Measurements from ENCODE around the gene SPIRE2. TPM values are rescaled to one million over a fixed set of nuclear protein-coding genes. Genes with fewer than 3 reads are reported as not detected.

The SPIRE2 gene
- total and polyA plus RNA-seq, 2 of the 4 experiments (the other 2 are of a cell fraction) = 0.72 to 1.9 TPM

DNA sequence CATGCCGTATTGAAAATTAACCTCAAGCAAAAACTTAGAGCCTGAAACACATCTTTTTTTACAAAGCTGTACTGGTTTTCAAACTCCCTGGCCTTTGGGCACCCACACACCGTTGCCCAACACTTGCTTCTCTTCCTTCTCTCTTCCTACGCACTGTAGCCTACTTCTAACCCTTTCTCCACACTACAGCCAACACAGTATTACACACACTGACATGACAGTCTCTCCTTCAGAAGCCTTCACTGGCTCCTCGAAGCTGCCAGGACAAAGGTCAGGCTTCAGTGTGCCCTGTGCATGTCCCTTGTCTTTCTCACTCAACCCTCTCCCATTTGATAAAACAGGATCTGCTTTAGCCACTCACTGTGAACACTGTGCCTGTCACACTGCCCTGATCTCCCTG, 19.8 kb upstream of the SPIRE2 start:
- no peak overlapping the region for H3K9ac ChIP-seq (ENCODE audit: low read depth, low read length)
- H3K9me3 ChIP-seq (ENCODE audit: control insufficient read depth, insufficient read depth, low read length) = no peaks in the 10 kb centered on the region
- dilution Hi-C loops (cut with HindIII; ENCODE audit: low sequenced_read_pairs, unreplicated experiment) (no loop called here), intact Hi-C loops (cut with micrococcal nuclease) (no loop called here), in situ Hi-C loops (cut with MboI; ENCODE audit: low sequenced_read_pairs) (no loop called here)
- H2BK120ac ChIP-seq (ENCODE audit: low read depth, low read length) = no peak overlapping the region
- no peak overlapping the region for H4K8ac ChIP-seq (ENCODE audit: low read depth in 2 of 2, low read length in 2 of 2)
- peaks cover 10% of the 10 kb centered on the region for H3K4me1 ChIP-seq (ENCODE audit: control insufficient read depth, insufficient read depth, low read length)
- H3K23ac ChIP-seq (ENCODE audit: low read depth, low read length) = no peak overlapping the region
- CTCF ChIA-PET = no interaction called here
- H4K91ac ChIP-seq (ENCODE audit: insufficient read depth, low read depth, low read length) = no peak overlapping the region; the same call in 1 of the 2 replicates
- no peak overlapping the region for H2AK9ac ChIP-seq (replicated peaks; ENCODE audit: low read depth, low read length, poor library complexity)
- no peak overlapping the region for H2BK20ac ChIP-seq (ENCODE audit: low read depth, low read length)
- no peak overlapping the region for H3K27ac ChIP-seq (ENCODE audit: insufficient read depth, low read length)
- no TSS peak for BruUV-seq (replicated peaks)
- H3K56ac ChIP-seq (ENCODE audit: extremely low read depth, insufficient read depth, low read length) = no peak overlapping the region
- H3K4me3 ChIP-seq (ENCODE audit: insufficient read depth, low read depth, low read length) = no peak overlapping the region
- H3K79me1 ChIP-seq (ENCODE audit: low read depth in 1 of 2, low read length in 2 of 2) = peaks cover 9 to 35% of the 10 kb centered on the region in 2 experiments
- no peak overlapping the region for H3K4me2 ChIP-seq (ENCODE audit: low read depth, low read length)
- no peak overlapping the region for H2BK5ac ChIP-seq (ENCODE audit: low read depth, low read length, poor library complexity, severe bottlenecking)
- H4K20me1 ChIP-seq (ENCODE audit: insufficient read depth, low read length) = peaks cover 7% of the 10 kb centered on the region
- H2AFZ ChIP-seq (replicated peaks; ENCODE audit: low read length, poor library complexity) = no peak overlapping the region
- peaks cover 3% of the 10 kb centered on the region; the same call in 1 of the 2 replicates for H3K36me3 ChIP-seq (ENCODE audit: control insufficient read depth, insufficient read depth, low read length)
- no peak for ATAC-seq (ENCODE audit: low read depth)
- H3K4ac ChIP-seq (ENCODE audit: low read depth, low read length) = no peak overlapping the region
- POLR2A ChIA-PET (ENCODE audit: unreplicated experiment) = no interaction called here
- no peak overlapping the region for H3K18ac ChIP-seq (ENCODE audit: low read depth, low read length)
- H3K14ac ChIP-seq (replicated peaks; ENCODE audit: low read depth, low read length) = no peak overlapping the region
- 0 out of 3 replicates have a peak overlapping the region, but pooled peaks have one; percentile 40 for H2BK15ac ChIP-seq (ENCODE audit: low read depth, low read length)
- TF ChIP-seq RAD21 (IDR thresholded peaks at IDR 0.05; ENCODE audit: low read length) = no peak
- no peak for TF ChIP-seq CHD1 (IDR thresholded peaks at IDR 0.05; ENCODE audit: low read depth, low read length)
- no peak for TF ChIP-seq SMC3 (IDR thresholded peaks at IDR 0.05; ENCODE audit: low read depth, low read length)
- TF ChIP-seq, protein P1, sequence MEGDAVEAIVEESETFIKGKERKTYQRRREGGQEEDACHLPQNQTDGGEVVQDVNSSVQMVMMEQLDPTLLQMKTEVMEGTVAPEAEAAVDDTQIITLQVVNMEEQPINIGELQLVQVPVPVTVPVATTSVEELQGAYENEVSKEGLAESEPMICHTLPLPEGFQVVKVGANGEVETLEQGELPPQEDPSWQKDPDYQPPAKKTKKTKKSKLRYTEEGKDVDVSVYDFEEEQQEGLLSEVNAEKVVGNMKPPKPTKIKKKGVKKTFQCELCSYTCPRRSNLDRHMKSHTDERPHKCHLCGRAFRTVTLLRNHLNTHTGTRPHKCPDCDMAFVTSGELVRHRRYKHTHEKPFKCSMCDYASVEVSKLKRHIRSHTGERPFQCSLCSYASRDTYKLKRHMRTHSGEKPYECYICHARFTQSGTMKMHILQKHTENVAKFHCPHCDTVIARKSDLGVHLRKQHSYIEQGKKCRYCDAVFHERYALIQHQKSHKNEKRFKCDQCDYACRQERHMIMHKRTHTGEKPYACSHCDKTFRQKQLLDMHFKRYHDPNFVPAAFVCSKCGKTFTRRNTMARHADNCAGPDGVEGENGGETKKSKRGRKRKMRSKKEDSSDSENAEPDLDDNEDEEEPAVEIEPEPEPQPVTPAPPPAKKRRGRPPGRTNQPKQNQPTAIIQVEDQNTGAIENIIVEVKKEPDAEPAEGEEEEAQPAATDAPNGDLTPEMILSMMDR (conservative IDR thresholded peaks at IDR 0.05; ENCODE audit: low read depth, low read length) = no peak
- TF ChIP-seq NFE2L2 (IDR thresholded peaks at IDR 0.05; ENCODE audit: low read depth, low read length) = no peak
- TF ChIP-seq CEBPB (IDR thresholded peaks at IDR 0.05; ENCODE audit: low read depth, low read length) = no peak
- no peak for TF ChIP-seq MAZ (IDR thresholded peaks at IDR 0.05; ENCODE audit: borderline replicate concordance, low read depth, low read length)
- TF ChIP-seq BHLHE40 (IDR thresholded peaks at IDR 0.05; ENCODE audit: low read depth, low read length) = no peak
- no peak for TF ChIP-seq FOS (IDR thresholded peaks at IDR 0.05; ENCODE audit: low read depth, low read length)
- TF ChIP-seq RFX5 (IDR thresholded peaks at IDR 0.05; ENCODE audit: low read depth, low read length) = no peak
- no peak for TF ChIP-seq POLR2A (IDR thresholded peaks at IDR 0.05; ENCODE audit: low read depth, low read length)
- TF ChIP-seq, protein P2, sequence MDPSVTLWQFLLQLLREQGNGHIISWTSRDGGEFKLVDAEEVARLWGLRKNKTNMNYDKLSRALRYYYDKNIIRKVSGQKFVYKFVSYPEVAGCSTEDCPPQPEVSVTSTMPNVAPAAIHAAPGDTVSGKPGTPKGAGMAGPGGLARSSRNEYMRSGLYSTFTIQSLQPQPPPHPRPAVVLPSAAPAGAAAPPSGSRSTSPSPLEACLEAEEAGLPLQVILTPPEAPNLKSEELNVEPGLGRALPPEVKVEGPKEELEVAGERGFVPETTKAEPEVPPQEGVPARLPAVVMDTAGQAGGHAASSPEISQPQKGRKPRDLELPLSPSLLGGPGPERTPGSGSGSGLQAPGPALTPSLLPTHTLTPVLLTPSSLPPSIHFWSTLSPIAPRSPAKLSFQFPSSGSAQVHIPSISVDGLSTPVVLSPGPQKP (IDR thresholded peaks at IDR 0.05; ENCODE audit: borderline replicate concordance, low read depth, low read length) = no peak
- TF ChIP-seq MXI1 (IDR thresholded peaks at IDR 0.05; ENCODE audit: borderline replicate concordance, low read depth, low read length) = no peak
- TF ChIP-seq, protein P3, sequence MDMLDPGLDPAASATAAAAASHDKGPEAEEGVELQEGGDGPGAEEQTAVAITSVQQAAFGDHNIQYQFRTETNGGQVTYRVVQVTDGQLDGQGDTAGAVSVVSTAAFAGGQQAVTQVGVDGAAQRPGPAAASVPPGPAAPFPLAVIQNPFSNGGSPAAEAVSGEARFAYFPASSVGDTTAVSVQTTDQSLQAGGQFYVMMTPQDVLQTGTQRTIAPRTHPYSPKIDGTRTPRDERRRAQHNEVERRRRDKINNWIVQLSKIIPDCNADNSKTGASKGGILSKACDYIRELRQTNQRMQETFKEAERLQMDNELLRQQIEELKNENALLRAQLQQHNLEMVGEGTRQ (IDR thresholded peaks at IDR 0.05; ENCODE audit: low read depth, low read length) = no peak
- no peak for TF ChIP-seq MAFK (IDR thresholded peaks at IDR 0.05; ENCODE audit: low read depth, low read length)
- TF ChIP-seq RCOR1 (IDR thresholded peaks at IDR 0.05; ENCODE audit: insufficient replicate concordance, low read length) = no peak
- H4K5ac ChIP-seq (ENCODE audit: low read depth, low read length) = no peak overlapping the region
- H3K27me3 ChIP-seq (ENCODE audit: control insufficient read depth, insufficient read depth, low read length) = no peaks in the 10 kb centered on the region
- 94% methylated on average over 3 of the region's 4 CpGs; no CpG with 5 or more reads in 1 of the 2 experiments for WGBS, 2 experiments (ENCODE audit: extremely low coverage in 2 of 2, insufficient read length in 1 of 2)
- no peak overlapping the region for H2AK5ac ChIP-seq (ENCODE audit: low read depth, low read length)
- no peak for DNase-seq
- H3K9me1 ChIP-seq (ENCODE audit: insufficient read depth, low read length) = peaks cover 15% of the 10 kb centered on the region

All from IMR-90 (cell line).